Right atrium auricular region (tissue), 2 donors: ENCODE measurements around the gene AXIN1. TPM values are rescaled to one million over a fixed set of nuclear protein-coding genes. Genes with fewer than 3 reads are reported as not detected.
A peak's percentile ranks its signal among the peaks of the same experiment; 100 is the strongest.

Experiments
- DNase-seq: peaks from one replicate; pipeline ENCODE4 v3.0.0-alpha.2; 2019; ENCODE audit warnings: low spot score
- H3K27ac ChIP-seq, 2 donors: fragments of 200-600 bp; sonication (generic); 1 replicate in 1 of 2; 2 replicates in 1 of 2; pipeline ENCODE4 v1.5.1; 2016 to 2019
- H3K27me3 ChIP-seq, 2 donors: fragments of 200-600 bp; sonication (generic); one replicate each; pipeline versions ENCODE4 v1.5.1 to v1.6.0; 2017 to 2019
- H3K36me3 ChIP-seq: fragments of 200-600 bp; sonication (generic); one replicate; pipeline ENCODE4 v1.5.1; 2016
- H3K4me1 ChIP-seq, 2 donors: fragments of 200-600 bp; sonication (generic); one replicate each; pipeline versions ENCODE4 v1.5.1 to v1.6.0; 2017 to 2019
- H3K4me3 ChIP-seq, 2 donors: fragments of 200-600 bp; sonication (generic); 1 replicate in 1 of 2; 2 replicates in 1 of 2; pipeline ENCODE4 v1.5.1; 2017 to 2019; ENCODE audit warnings: mild to moderate bottlenecking in 1 of 2, moderate library complexity in 1 of 2
- H3K9me3 ChIP-seq, 2 donors: fragments of 200-600 bp; sonication (generic); one replicate each; pipeline ENCODE4 v1.5.1; 2019
- total RNA-seq, 2 donors: library from RNA; depleted of rRNA; stranded (reverse); fragments of >200 nt; gene quantifications; one replicate each; pipeline ENCODE4 v1.1.0, GENCODE V29; 2016
- TF ChIP-seq, protein P1 (sequence below), 2 donors: fragments of 200-600 bp; sonication (generic); IDR thresholded peaks; one replicate each; pipeline ENCODE4 v1.5.1; 2019; ENCODE audit warnings: antibody characterized with exemption in 2 of 2

Gene AXIN1
- total RNA-seq, 2 donors from 2014 or later: 12.9 to 19.4 TPM

- peak overlapping the region; percentile 11 to 57 for H3K27ac ChIP-seq
- H3K27me3 ChIP-seq: no peaks in the 10 kb centered on the region
- no peaks in the 10 kb centered on the region for H3K36me3 ChIP-seq
- peak overlapping the region in 1 of 2 donors; percentile 97 for H3K4me3 ChIP-seq
- no peaks in the 10 kb centered on the region for H3K9me3 ChIP-seq
- peaks cover 0 to 58% of the 10 kb centered on the region in 2 donors for H3K4me1 ChIP-seq
- TF ChIP-seq, protein P1, sequence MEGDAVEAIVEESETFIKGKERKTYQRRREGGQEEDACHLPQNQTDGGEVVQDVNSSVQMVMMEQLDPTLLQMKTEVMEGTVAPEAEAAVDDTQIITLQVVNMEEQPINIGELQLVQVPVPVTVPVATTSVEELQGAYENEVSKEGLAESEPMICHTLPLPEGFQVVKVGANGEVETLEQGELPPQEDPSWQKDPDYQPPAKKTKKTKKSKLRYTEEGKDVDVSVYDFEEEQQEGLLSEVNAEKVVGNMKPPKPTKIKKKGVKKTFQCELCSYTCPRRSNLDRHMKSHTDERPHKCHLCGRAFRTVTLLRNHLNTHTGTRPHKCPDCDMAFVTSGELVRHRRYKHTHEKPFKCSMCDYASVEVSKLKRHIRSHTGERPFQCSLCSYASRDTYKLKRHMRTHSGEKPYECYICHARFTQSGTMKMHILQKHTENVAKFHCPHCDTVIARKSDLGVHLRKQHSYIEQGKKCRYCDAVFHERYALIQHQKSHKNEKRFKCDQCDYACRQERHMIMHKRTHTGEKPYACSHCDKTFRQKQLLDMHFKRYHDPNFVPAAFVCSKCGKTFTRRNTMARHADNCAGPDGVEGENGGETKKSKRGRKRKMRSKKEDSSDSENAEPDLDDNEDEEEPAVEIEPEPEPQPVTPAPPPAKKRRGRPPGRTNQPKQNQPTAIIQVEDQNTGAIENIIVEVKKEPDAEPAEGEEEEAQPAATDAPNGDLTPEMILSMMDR (IDR thresholded peaks at IDR 0.05): no peak
- DNase-seq: no peak
Observed at GRCh38 chr16:383326-384051, 31.0 kb upstream of the AXIN1 start.

- no peaks in the 10 kb centered on the region for H3K27me3 ChIP-seq
- H3K4me3 ChIP-seq: peak within 1 kb of the TSS; percentile 96 to 97
- TF ChIP-seq, protein P1 (IDR thresholded peaks at IDR 0.05): no peak
- H3K4me1 ChIP-seq: peaks cover 0 to 50% of the 10 kb centered on the region in 2 donors
- no peaks in the 10 kb centered on the region for H3K9me3 ChIP-seq
- H3K27ac ChIP-seq: peak within 1 kb of the TSS; percentile 87 to 90
- DNase-seq: no peak
- H3K36me3 ChIP-seq: peaks cover 4% of the 10 kb centered on the region
Observed at GRCh38 chr16:381789-382717, 29.5 kb upstream of the AXIN1 start, which contains the start of gene PGAP6. PGAP6 (minus strand) TSS chr16:381978; CDS start chr16:381821, 157 bp downstream.

DNA sequence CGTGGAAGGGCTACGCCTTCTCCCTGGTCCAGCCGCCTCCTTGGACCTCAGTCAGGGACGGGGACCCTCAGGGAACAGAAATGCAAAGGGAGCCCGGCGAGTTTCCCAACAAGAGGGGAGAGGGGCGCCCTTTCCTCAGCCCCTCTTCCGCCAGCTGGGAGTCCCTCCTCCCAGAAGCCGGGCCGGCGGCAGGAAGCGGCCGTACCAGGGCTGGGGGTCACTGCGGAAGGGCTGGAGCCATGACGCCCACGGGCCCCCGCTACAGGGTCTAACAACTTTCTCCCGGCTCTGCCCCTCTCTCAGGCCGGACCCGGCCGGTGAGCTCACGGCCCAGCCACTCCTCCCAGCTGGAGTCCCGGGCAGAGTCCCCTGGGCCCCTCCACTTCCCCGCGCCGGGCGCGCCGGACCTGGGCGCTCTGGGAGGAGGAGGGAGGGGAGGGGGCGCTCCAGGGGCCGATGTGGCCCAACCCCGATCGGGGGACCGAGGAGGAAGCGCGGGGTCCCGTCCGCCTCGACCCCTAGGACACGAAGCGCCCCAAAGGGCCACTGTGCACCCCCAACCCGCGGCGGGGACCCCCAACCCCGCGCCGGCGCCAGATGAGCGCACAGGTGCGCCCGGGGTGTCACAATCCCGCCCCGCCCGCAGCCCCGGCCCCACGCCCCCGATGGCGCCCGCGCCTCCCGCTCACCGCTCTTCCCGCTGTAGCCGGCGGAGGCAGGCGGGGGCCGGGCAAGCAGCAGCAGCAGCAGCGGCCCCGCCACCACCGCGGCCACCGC, 28.7 kb upstream of the AXIN1 start:
- Histone ChIP-seq H3K4me3 (peak overlapping the region; percentile 95 to 97), H3K36me3 (peaks cover 13% of the 10 kb centered on the region), H3K4me1 (peaks cover 0 to 50% of the 10 kb centered on the region in 2 donors), H3K9me3 (no peaks in the 10 kb centered on the region), H3K27me3 (no peaks in the 10 kb centered on the region), H3K27ac (peak overlapping the region; percentile 69 to 75)
- TF ChIP-seq, protein P1 (IDR thresholded peaks at IDR 0.05): no peak
- no peak for DNase-seq

DNA sequence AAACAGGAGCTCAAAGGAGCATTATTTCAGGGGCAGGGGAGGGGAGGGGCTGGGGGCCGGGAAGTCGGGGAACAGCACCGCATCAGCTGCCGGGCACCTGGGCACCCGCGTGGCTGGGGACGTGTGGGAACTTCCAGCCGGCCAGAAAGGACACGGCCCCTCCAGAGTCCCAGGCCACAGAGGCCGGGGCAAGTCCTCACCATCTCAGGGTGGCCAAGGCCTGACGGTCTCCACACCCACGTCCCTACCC, 28.2 kb upstream of the AXIN1 start:
- H3K4me3 ChIP-seq: peak overlapping the region; percentile 95 to 97
- H3K4me1 ChIP-seq: peaks cover 0 to 50% of the 10 kb centered on the region in 2 donors
- H3K36me3 ChIP-seq: peaks cover 18% of the 10 kb centered on the region
- DNase-seq: no peak
- no peaks in the 10 kb centered on the region for H3K9me3 ChIP-seq
- TF ChIP-seq, protein P1 (IDR thresholded peaks at IDR 0.05): no peak
- peak overlapping the region in 1 of 2 donors; percentile 75 for H3K27ac ChIP-seq
- H3K27me3 ChIP-seq: no peaks in the 10 kb centered on the region

- Histone ChIP-seq H3K9me3 (no peaks in the 10 kb centered on the region), H3K27ac (peak overlapping the region in 1 of 2 donors; percentile 75), H3K36me3 (peaks cover 20% of the 10 kb centered on the region), H3K27me3 (no peaks in the 10 kb centered on the region), H3K4me3 (peak overlapping the region in 1 of 2 donors; percentile 97), H3K4me1 (peaks cover 0 to 50% of the 10 kb centered on the region in 2 donors)
- TF ChIP-seq, protein P1 (IDR thresholded peaks at IDR 0.05): no peak
- DNase-seq: no peak
Observed at GRCh38 chr16:379961-380761, 27.6 kb upstream of the AXIN1 start.
